PFSK-1 (cell line): ENCODE data around the gene MYL5.

ENCODE experiments used
- POLR2AphosphoS5 ChIP-seq: IDR thresholded peaks from 2 replicates; pipeline ENCODE4 v1.6.1; 2012; ENCODE audit warnings: low read depth, mild to moderate bottlenecking, control low read depth, low read length, moderate library complexity
- REST ChIP-seq, 2 experiments: IDR thresholded peaks; 2 replicates each; pipeline versions ENCODE4 v1.6.1 to v1.8.0; 2011 to 2012; ENCODE audit warnings: low read depth in 2 of 2, low read length in 2 of 2, control low read depth in 1 of 2, inconsistent platforms in 1 of 2, mild to moderate bottlenecking in 1 of 2, moderate library complexity in 1 of 2; ENCODE audit not compliant: insufficient read depth in 1 of 2
- TAF1 ChIP-seq: IDR thresholded peaks from 2 replicates; pipeline ENCODE4 v1.6.1; 2012; ENCODE audit warnings: low read length, control low read depth, borderline replicate concordance; ENCODE audit not compliant: insufficient read depth

DNA sequence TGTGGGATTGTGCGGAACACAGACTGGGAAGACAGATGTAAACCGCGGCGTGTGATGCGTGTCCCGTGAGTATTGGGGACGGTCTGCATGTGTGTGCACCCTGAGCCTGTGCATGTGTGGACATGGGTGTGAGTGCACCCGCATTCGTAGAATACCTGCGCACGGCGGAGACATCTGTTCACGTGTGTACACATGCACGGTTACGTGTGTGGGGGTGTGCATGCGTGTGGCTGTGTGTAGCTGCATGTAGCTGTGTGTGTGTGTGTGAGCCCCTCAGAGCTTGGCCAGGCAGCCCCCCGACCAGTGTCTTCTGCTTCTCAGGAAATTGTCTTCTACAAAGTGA is 19.9 kb upstream of the MYL5 start:
- TF ChIP-seq REST (IDR thresholded peaks at IDR 0.05; ENCODE audit: insufficient read depth in 1 of 2, low read depth in 2 of 2, low read length in 2 of 2) (no peak), TAF1 (no peak), POLR2AphosphoS5 (no peak)
